OCI-LY3 (cell line): ENCODE measurements around the gene WDR83.

Experiments used
- H2AFZ ChIP-seq: fragments of 200-600, 300-600 bp; shearing (Covaris generic); 2 replicates; pipeline ENCODE4 v1.6.0; 2014; ENCODE audit warnings: antibody characterized with exemption, low read depth, low read length
- H3K27ac ChIP-seq: fragments of 200-600, 300-600 bp; sonication (generic); 2 replicates; pipeline ENCODE4 v1.5.1; 2014; ENCODE audit warnings: mild to moderate bottlenecking, low read length, moderate library complexity, mixed read lengths
- H3K27me3 ChIP-seq: fragments of 200-600, 300-600 bp; sonication (generic); 2 replicates; pipeline ENCODE4 v1.6.1; 2014; ENCODE audit warnings: low read depth, low read length, mixed read lengths
- H3K36me3 ChIP-seq: fragments of 200-600, 300-600 bp; sonication (generic); replicated peaks from 2 replicates; pipeline ENCODE3; 2014; ENCODE audit warnings: low read depth, low read length, mixed read lengths
- H3K4me1 ChIP-seq: fragments of 300-600, 200-600 bp; sonication (generic); 2 replicates; pipeline ENCODE4 v1.6.1; 2014; ENCODE audit warnings: low read length, mixed read lengths
- H3K4me2 ChIP-seq: fragments of 200-600, 300-600 bp; sonication (generic); 2 replicates; pipeline ENCODE4 v1.6.1; 2014; ENCODE audit warnings: low read length, mixed read lengths
- H3K4me3 ChIP-seq: fragments of 300-600, 200-600 bp; sonication (generic); 2 replicates; pipeline ENCODE4 v1.5.1; 2014; ENCODE audit warnings: antibody characterized with exemption, mild to moderate bottlenecking, low read length, moderate library complexity
- H3K79me2 ChIP-seq: fragments of 300-600, 200-600 bp; shearing (Covaris generic); 2 replicates; pipeline ENCODE4 v1.6.1; 2014; ENCODE audit warnings: mild to moderate bottlenecking, low read length, mixed read lengths
- H3K9ac ChIP-seq: fragments of 300-600, 200-600 bp; shearing (Covaris generic); 2 replicates; pipeline ENCODE4 v1.6.0; 2014; ENCODE audit warnings: mild to moderate bottlenecking, low read length, moderate library complexity
- H3K9me3 ChIP-seq: fragments of 200-600, 300-600 bp; shearing (Covaris generic); 2 replicates; pipeline ENCODE4 v1.6.1; 2014; ENCODE audit warnings: low read length, mixed read lengths; ENCODE audit not compliant: insufficient read depth
- H4K20me1 ChIP-seq: fragments of 200-600, 300-600 bp; sonication (generic); 2 replicates; pipeline ENCODE4 v1.6.1; 2016; ENCODE audit warnings: low read length, mixed read lengths; ENCODE audit not compliant: insufficient read depth
- EZH2phosphoT487 ChIP-seq: fragments of 200-600 bp; shearing (Covaris generic); IDR thresholded peaks from 2 replicates; pipeline ENCODE4 v1.6.1; 2018; ENCODE audit warnings: antibody characterized with exemption, mixed run types, low read depth
- TF ChIP-seq, protein P1 (sequence below): fragments of 200-600, 300-600 bp; sonication (generic); IDR thresholded peaks from 2 replicates; pipeline ENCODE4 v1.5.1; 2014; ENCODE audit warnings: antibody characterized with exemption, low read length, low read depth

WDR83 gene

DNA sequence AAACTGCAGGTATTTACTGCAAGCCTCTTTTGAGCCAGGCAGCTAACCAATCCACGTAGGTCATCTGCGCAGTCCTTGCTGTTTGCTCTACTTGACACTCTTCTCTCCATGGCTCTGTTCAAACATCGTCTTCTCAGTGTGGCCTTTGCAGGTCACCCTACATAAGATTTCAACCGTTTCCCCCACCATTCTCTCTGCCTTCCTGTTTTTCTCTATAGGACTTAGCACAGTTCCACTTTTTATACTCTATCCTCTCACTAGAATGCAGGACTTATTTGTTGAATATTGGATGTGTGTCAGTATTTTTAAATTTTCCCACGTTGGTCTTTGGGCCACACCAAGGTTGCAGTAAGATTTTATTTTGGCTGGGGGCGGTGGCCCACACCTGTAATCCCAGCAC lies 31.5 kb downstream of the WDR83 start:
- no peak overlapping the region for H3K9ac ChIP-seq
- H3K27ac ChIP-seq = no peak overlapping the region
- H3K79me2 ChIP-seq = no peaks in the 10 kb centered on the region
- H3K9me3 ChIP-seq = no peaks in the 10 kb centered on the region
- no peaks in the 10 kb centered on the region for H3K27me3 ChIP-seq
- H2AFZ ChIP-seq = no peak overlapping the region
- H3K36me3 ChIP-seq = peaks cover 39% of the 10 kb centered on the region
- H4K20me1 ChIP-seq = no peaks in the 10 kb centered on the region
- H3K4me3 ChIP-seq = no peak overlapping the region
- H3K4me1 ChIP-seq = peaks cover 24% of the 10 kb centered on the region
- H3K4me2 ChIP-seq = peak overlapping the region; percentile 77; the same call in 1 of the 2 replicates
- TF ChIP-seq, protein P1, sequence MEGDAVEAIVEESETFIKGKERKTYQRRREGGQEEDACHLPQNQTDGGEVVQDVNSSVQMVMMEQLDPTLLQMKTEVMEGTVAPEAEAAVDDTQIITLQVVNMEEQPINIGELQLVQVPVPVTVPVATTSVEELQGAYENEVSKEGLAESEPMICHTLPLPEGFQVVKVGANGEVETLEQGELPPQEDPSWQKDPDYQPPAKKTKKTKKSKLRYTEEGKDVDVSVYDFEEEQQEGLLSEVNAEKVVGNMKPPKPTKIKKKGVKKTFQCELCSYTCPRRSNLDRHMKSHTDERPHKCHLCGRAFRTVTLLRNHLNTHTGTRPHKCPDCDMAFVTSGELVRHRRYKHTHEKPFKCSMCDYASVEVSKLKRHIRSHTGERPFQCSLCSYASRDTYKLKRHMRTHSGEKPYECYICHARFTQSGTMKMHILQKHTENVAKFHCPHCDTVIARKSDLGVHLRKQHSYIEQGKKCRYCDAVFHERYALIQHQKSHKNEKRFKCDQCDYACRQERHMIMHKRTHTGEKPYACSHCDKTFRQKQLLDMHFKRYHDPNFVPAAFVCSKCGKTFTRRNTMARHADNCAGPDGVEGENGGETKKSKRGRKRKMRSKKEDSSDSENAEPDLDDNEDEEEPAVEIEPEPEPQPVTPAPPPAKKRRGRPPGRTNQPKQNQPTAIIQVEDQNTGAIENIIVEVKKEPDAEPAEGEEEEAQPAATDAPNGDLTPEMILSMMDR = no peak
- no peak for TF ChIP-seq EZH2phosphoT487

DNA sequence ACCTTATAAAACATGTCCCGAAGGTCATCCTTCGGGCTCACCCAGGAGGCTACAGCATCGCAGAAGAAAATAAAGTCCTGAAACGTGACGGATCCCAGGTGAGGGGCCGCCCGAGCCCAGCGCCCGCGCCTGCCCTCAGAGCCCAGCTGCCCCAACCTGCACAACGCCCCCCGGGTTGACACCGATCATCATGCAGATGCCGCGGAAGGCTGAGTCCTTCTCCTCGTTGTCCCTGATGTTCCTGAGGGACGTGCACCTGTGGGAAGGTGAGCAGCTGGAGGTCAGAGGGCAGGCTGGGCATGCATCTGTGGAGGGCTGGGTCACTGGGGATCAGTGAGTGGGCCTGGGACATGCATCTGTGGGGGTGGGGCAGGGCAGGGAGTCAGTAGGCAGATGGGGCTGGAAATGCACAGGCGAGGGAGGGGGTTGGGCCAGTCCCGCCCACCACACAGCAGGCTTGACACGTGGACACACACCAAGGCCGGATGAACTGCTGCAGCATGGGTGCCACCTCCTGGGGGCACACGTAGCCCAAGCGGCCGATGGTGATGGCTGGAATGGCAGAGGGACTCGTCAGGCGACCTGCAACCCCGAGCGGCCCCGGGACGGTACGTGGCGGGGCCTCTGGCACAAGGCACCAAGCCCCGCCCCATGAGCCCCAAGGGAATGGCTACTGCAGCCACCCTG lies 35.1 kb downstream of the WDR83 start:
- Histone ChIP-seq H3K4me3 (no peak overlapping the region), H3K36me3 (peaks cover 68% of the 10 kb centered on the region), H3K27ac (no peak overlapping the region), H3K4me1 (peaks cover 15% of the 10 kb centered on the region), H2AFZ (no peak overlapping the region), H3K9me3 (no peaks in the 10 kb centered on the region), H3K4me2 (no peak overlapping the region), H4K20me1 (no peaks in the 10 kb centered on the region), H3K9ac (no peak overlapping the region), H3K27me3 (no peaks in the 10 kb centered on the region), H3K79me2 (0 out of 2 replicates have a peak, but pooled peaks cover 3% of the 10 kb centered on the region)
- TF ChIP-seq, protein P1 = no peak
- TF ChIP-seq EZH2phosphoT487 = no peak

DNA sequence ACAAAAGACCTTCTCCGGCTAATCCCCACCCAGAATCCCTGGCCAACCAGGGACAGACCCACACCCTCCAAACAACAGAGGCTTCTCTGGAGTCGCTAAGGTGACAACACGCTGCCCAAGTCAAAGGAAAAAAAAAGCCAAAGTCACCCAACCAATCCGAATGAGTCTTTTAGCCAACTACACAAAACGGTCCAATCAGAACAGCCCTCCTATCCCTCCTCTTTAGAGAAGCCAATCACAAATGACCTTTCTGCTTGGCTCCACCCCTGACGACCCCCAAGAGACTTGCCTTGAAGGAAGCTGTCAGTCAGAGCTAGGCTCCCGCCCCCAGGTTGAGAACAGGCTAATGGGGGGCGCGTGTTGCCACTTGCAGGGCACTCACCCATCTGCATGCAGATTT lies 36.4 kb downstream of the WDR83 start:
- Histone ChIP-seq H3K9me3 (no peaks in the 10 kb centered on the region), H3K27me3 (no peaks in the 10 kb centered on the region), H3K4me1 (peaks cover 4% of the 10 kb centered on the region; the same call in 1 of the 2 replicates), H2AFZ (no peak overlapping the region), H3K9ac (no peak overlapping the region), H4K20me1 (no peaks in the 10 kb centered on the region), H3K79me2 (0 out of 2 replicates have a peak, but pooled peaks cover 3% of the 10 kb centered on the region), H3K4me2 (no peak overlapping the region), H3K27ac (no peak overlapping the region), H3K36me3 (peaks cover 69% of the 10 kb centered on the region), H3K4me3 (no peak overlapping the region)
- TF ChIP-seq, protein P1 = no peak
- TF ChIP-seq EZH2phosphoT487 = no peak

DNA sequence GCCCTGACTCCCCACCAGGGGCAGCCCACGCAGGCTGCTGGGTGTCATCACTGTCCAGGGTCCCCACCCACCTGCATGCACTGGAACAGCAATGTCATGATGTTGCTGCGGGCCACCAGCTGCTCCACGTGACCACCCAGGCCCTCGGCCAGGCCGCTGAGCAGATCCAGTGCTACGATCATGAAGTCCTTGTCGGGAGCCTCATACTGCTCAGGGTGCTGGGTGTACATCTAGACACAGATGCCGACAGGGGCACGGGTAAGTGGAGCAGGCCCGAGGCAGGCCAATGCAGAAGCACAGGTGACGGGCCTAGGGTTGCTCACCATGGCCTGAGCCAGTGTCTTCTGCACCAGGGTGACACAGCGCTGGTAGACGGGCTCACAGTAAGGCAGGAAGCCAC lies 38.6 kb downstream of the WDR83 start:
- Histone ChIP-seq H3K27ac (no peak overlapping the region), H3K79me2 (peaks cover 5% of the 10 kb centered on the region; the same call in 1 of the 2 replicates), H3K4me1 (no peaks in the 10 kb centered on the region), H2AFZ (no peak overlapping the region), H3K27me3 (no peaks in the 10 kb centered on the region), H4K20me1 (no peaks in the 10 kb centered on the region), H3K4me3 (no peak overlapping the region), H3K4me2 (no peak overlapping the region), H3K9me3 (no peaks in the 10 kb centered on the region), H3K9ac (no peak overlapping the region), H3K36me3 (peaks cover 62% of the 10 kb centered on the region)
- TF ChIP-seq, protein P1 = no peak
- no peak for TF ChIP-seq EZH2phosphoT487
